GM19467 (cell line): ENCODE results near the gene NEDD9.

Experiments used
- ATAC-seq: cut with Tn5 transposase; IDR thresholded peaks from one replicate; pipeline ENCODE4 v1.9.1; 2021; ENCODE audit warnings: mild to moderate bottlenecking, moderate library complexity; ENCODE audit not compliant: unreplicated experiment

Gene NEDD9

DNA sequence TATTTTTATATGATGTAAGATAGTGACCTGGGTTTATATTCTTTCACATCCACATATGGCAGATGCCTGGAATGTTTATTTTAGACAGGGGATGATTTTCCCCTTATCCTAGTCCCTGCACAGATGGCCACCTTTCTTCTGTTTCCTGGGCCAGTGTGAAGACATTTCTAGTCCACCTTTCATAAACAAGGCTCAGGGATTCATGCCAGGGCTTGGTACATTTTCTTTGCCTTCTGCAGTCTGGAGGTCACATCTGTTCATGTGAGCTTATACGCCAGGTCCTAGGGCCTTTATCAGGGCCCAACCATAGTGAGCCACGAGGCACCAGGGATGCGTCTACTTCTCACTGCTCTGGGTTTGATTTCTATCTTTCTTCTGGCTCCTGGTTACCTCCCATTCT is 82.9 kb downstream of the NEDD9 start:
- no peak for ATAC-seq

DNA sequence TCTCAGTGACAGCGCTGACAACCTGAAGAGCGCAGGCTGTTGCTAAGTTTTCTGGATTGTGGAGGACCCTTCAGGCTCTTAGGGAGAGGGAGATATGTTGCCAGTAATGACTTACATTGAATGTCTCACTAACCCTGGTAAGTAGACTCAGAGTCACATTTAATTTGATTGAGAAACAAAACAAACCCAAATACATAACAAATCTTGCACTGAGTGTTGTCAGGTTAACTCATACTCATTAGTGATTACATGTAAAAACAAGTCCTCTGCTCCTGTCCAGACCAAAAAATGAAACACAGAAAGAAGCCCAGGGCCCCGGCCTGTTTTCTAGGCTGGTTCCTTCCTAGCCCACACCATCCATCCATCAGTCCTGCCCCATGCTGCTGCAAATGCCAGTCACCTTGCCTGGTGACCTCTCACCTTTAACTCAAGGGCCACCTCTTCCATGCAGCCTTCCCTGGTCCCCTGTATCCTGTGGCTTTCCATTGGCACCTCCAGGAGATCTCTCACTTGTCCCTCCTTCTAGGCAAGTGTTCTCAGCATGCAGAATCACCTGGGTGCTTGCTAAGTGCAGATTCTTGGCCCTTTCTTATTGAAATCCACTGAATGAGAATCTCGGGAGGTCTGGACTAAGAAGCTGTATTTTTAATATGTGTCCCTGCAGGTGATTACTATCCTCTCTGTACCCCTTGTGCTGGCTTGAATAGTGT is 86.2 kb downstream of the NEDD9 start:
- ATAC-seq: no peak

- no peak for ATAC-seq
Measured at GRCh38 chr6:11144393-11144851, 88.0 kb downstream of the NEDD9 start.

DNA sequence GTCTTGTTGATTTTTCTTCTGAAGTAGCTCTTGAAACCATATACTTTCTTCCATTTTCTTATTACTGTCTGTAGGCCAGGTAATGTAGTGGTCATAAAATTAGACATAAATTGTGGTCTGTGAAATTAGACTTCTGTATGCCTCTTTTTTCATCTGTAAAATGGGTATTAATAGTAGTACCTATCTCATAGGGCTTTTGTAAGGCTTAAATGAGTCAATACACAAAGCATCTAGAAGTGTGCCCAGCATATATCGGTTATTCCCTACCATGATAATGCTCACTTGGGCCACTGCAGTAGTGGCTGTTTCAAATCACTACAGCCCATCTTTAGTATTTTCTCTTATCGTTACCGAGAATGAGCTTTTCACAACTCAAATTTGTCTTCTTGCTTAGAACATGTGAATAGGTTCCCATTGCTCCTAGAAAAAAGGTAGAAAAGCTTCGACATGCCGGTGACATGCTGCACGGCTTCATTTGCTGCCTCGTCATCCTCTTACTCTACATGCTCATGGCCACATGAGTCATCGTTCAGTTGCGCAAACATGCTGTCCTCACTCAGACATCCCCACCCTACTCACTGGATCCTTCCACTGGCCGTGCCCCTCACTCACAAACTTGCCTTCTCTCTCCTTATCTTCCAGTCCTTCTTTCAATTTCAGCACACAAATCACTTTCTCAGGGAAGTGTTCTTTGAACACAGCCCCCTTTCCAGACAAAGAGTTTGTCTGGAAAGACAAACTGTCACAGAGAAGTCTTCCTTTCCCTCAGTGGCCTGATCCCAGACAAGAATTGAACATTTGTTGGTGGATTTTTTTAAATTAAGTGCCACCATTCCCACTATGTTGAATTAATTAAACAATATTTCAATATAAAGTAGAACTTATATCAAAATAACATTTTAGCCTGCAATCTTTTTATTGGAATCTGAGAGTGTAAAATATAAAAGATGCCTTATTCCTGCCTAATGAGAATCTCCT is 88.8 kb downstream of the NEDD9 start:
- no peak for ATAC-seq

DNA sequence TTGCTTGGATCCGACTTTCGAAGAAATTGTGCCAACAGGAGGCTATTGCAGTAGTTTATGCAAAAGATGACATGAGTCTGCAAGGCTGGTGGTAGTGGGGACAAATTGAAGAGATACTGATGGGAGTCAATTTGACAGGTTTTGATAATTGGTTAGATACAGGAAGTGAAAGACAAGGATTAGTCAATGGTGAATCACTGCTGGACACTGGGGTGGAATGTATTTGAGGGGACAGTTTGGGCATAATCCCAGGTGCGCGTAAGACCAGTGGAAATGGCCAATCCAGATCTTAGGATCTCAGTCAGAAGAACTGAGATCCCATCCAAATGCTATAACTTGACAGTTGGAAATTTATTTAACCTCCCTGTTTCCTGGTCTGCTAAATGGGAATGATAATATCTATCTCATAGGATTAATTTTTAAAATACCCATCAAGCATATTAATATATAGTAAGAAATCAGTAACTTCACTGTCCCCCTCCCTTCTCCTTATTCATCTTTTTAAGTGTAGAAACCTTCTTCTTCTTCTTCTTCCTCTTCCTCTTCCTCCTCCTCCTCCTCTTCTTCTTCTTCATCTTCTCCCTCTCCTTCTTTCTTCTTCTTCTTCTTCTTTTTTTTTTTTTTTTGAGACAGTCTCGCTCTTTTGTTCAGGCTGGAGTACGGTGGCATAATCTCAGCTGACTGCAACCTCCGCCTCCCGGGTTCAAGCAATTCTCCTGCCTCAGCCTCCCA is 90.0 kb downstream of the NEDD9 start:
- ATAC-seq: no peak

DNA sequence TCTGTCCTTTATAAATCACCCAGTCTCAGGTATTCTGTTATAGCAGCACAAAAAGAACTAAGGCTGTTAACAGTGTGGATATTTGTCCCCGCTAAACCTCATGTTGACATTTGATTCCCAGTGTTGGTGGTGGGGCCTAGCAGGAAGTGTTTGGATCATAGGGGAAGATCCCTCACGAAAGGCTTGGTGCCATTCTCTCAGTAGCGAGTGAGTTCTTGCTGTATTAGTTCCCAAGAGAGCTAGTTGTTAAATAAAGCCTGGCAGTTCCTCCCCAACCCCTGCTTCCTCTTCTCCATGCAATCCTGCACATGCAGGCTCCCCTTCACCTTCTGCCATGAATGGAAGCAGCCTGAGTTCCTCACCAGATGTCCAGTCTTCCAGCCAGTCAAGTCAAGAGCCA is 91.2 kb downstream of the NEDD9 start:
- ATAC-seq: no peak

DNA sequence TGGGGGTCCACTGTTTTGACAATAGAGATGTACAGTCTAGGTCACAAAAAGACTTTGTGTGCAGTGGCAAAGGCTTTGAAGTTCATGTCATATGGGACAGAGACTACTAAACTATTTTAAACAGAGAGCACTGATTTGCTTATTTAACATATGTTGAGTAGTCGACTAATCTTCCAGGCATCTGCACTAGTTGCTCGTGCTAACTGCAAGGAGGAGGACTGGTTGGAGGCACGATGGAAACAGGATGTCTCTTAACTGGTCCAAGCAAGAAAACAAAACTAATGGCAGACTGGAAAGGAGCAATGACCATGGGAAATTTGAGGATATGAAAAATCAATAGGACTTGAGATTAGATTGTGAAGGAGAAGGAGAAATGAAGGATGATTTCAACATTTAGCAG is 92.4 kb downstream of the NEDD9 start:
- no peak for ATAC-seq

- no peak for ATAC-seq
Measured at GRCh38 chr6:11139051-11139960, 93.2 kb downstream of the NEDD9 start.

- no peak for ATAC-seq
Measured at GRCh38 chr6:11136809-11137208, 95.7 kb downstream of the NEDD9 start.
